Body of pancreas (tissue), 4 donors: ENCODE data around the gene TSPAN33. TPM values are rescaled to one million over a fixed set of nuclear protein-coding genes. Genes with fewer than 3 reads are reported as not detected.

Experiments
- ATAC-seq: fragments of 150-250 bp; one replicate; pipeline ENCODE4 v1.9.1; 2016
- DNase-seq, 4 donors: peaks; one replicate each; pipeline ENCODE4 v3.0.0-alpha.2; 2019
- H3K27ac ChIP-seq, 4 donors: fragments of 200-600 bp; sonication (generic); 1 replicate in 3 of 4; 2 replicates in 1 of 4; pipeline versions ENCODE4 v1.5.1 to v1.6.1; 2016 to 2019; ENCODE audit warnings: mild to moderate bottlenecking in 1 of 4, mixed read lengths in 1 of 4, moderate library complexity in 1 of 4
- H3K27me3 ChIP-seq, 2 donors: fragments of 200-600 bp; sonication (generic); one replicate each; pipeline ENCODE4 v1.6.0; 2016; ENCODE audit warnings: mild to moderate bottlenecking in 1 of 2
- H3K36me3 ChIP-seq, 2 donors: fragments of 200-600 bp; sonication (generic); replicated peaks in 1 of 2; 2 replicates each; pipeline ENCODE4 v1.5.1; 2016; ENCODE audit warnings: low read depth in 2 of 2; ENCODE audit not compliant: insufficient read depth in 1 of 2
- H3K4me1 ChIP-seq: fragments of 200-600 bp; sonication (generic); one replicate; pipeline ENCODE4 v1.6.0; 2016
- H3K4me3 ChIP-seq, 2 donors: fragments of 200-600 bp; sonication (generic); 1 replicate in 1 of 2; 2 replicates in 1 of 2; pipeline ENCODE4 v1.5.1; 2016 to 2019
- H3K9me3 ChIP-seq, 3 donors: fragments of 200-600 bp; sonication (generic); 1 replicate in 2 of 3; 2 replicates in 1 of 3; pipeline ENCODE4 v1.5.1; 2016
- CTCF ChIP-seq, 7 experiments: fragments of 450-650 bp in 4 of 7; fragments of 200-600 bp in 3 of 7; sonication (generic) in 3 of 7; IDR thresholded peaks; one replicate each; pipeline ENCODE4 v1.5.1; 2016 to 2019; ENCODE audit warnings: antibody characterized with exemption in 7 of 7
- POLR2A ChIP-seq, 3 donors: fragments of 450-650 bp; IDR thresholded peaks; one replicate each; pipeline ENCODE4 v1.6.1; 2016; ENCODE audit warnings: antibody characterized with exemption in 3 of 3, mild to moderate bottlenecking in 2 of 3
- WGBS, 2 donors: methylation state at CpG; one replicate each; pipeline ENCODE4 v1.1.5; 2017; 5-methylcytosine and 5-hydroxymethylcytosine counted together
- intact Hi-C: fragments of 100-400 bp; cut with DNase I; formaldehyde crosslinking; loops from one replicate; pipeline ENCODE4 v1.15.1; 2023
- total RNA-seq, 2 donors: library from RNA; depleted of rRNA; stranded (reverse); fragments of >200 nt; gene quantifications; one replicate each; pipeline ENCODE4 v1.1.0, GENCODE V29; 2016

TSPAN33 gene
- total RNA-seq = 10 to 100 TPM; 12.5 to 17.1 TPM

GRCh38 chr7:129144095-129144833, at the start of gene TSPAN33:
Gene TSPAN33 (plus strand): TSS chr7:129144707. CDS start chr7:129144981, 274 bp downstream.
- peak within 1 kb of the TSS; percentile 18 to 84 for H3K4me3 ChIP-seq
- peak; percentile 81 to 89 (median 85) for DNase-seq
- WGBS, 2 donors = 0 to 1% methylated on average over 19 to 26 of the region's 43 CpGs
- peaks cover 18% of the 10 kb centered on the region for H3K4me1 ChIP-seq
- no peaks in the 10 kb centered on the region for H3K27me3 ChIP-seq
- TF ChIP-seq CTCF (IDR thresholded peaks at IDR 0.05) (peak in 1 of 7 experiments; percentile 14), POLR2A (IDR thresholded peaks at IDR 0.05) (peak in 1 of 3 donors; percentile 17)
- intact Hi-C loops = no loop called here
- ATAC-seq = peak; percentile 97
- no peak within 1 kb of the TSS for H3K27ac ChIP-seq
- H3K36me3 ChIP-seq = no peaks in the 10 kb centered on the region
- H3K9me3 ChIP-seq = no peaks in the 10 kb centered on the region

GRCh38 chr7:129095258-129095657, 49.2 kb upstream of the TSPAN33 start:
- Histone ChIP-seq H3K36me3 (no peaks in the 10 kb centered on the region), H3K4me3 (no peak overlapping the region), H3K4me1 (peaks cover 10% of the 10 kb centered on the region), H3K27me3 (no peaks in the 10 kb centered on the region), H3K9me3 (no peaks in the 10 kb centered on the region), H3K27ac (no peak overlapping the region)
- intact Hi-C loops = no loop called here
- WGBS, 2 donors = 65 to 71% methylated on average over 6 of the region's 6 CpGs
- DNase-seq (no peak), ATAC-seq (no peak)
- TF ChIP-seq CTCF (IDR thresholded peaks at IDR 0.05) (no peak), POLR2A (IDR thresholded peaks at IDR 0.05) (no peak)

- Histone ChIP-seq H3K27me3 (no peaks in the 10 kb centered on the region), H3K9me3 (no peaks in the 10 kb centered on the region), H3K4me1 (peaks cover 43% of the 10 kb centered on the region), H3K36me3 (no peaks in the 10 kb centered on the region), H3K27ac (no peak overlapping the region), H3K4me3 (no peak overlapping the region)
- WGBS, 2 donors = 59 to 79% methylated on average over 7 to 8 of the region's 8 CpGs
- DNase-seq = no peak
- intact Hi-C loops = no loop called here
- ATAC-seq = no peak
- TF ChIP-seq CTCF (IDR thresholded peaks at IDR 0.05) = no peak
- no peak for TF ChIP-seq POLR2A (IDR thresholded peaks at IDR 0.05)
These were observed 46.0 kb upstream of the TSPAN33 start for GRCh38 chr7:129098409-129099084.

- TF ChIP-seq POLR2A (IDR thresholded peaks at IDR 0.05) = no peak
- no peak for TF ChIP-seq CTCF (IDR thresholded peaks at IDR 0.05)
- Histone ChIP-seq H3K36me3 (no peaks in the 10 kb centered on the region), H3K4me3 (no peak overlapping the region), H3K4me1 (peaks cover 48% of the 10 kb centered on the region), H3K27ac (peak overlapping the region; percentile 52 to 91 (median 83)), H3K9me3 (no peaks in the 10 kb centered on the region), H3K27me3 (no peaks in the 10 kb centered on the region)
- ATAC-seq (no peak), DNase-seq (no peak)
- intact Hi-C loops = no loop called here
- 5 to 23% methylated on average over 2 of the region's 2 CpGs for WGBS, 2 donors
These were observed 43.7 kb upstream of the TSPAN33 start for GRCh38 chr7:129100827-129101166.
